ENCODE results near the gene PROCR. TPM values are rescaled to one million over a fixed set of nuclear protein-coding genes. Genes with fewer than 3 reads are reported as not detected.
"Not testable (repeated sequence)": the region's sequence is repeated elsewhere in the genome, so short reads cannot be mapped to it uniquely, and the experiment has no call there.

PROCR gene
- total RNA-seq, 1 donor, result 38.0 TPM

GRCh38 chr20:35145141-35145564 lies 26.7 kb upstream of the PROCR start:
- Histone ChIP-seq H3K27ac (ENCODE audit: low read depth, low read length) (no peak overlapping the region), H2AFZ (ENCODE audit: low read length) (no peak overlapping the region), H3K27me3 (ENCODE audit: insufficient read depth, low read length) (no peaks in the 10 kb centered on the region), H3K4me3 (ENCODE audit: insufficient read depth, low read length) (no peak overlapping the region), H3K79me2 (ENCODE audit: insufficient read depth, low read length) (peaks cover 6% of the 10 kb centered on the region), H3K9me3 (ENCODE audit: low read depth, low read length) (no peaks in the 10 kb centered on the region), H3K36me3 (ENCODE audit: insufficient read depth, low read length) (peaks cover 27% of the 10 kb centered on the region), H3K4me1 (ENCODE audit: insufficient read depth, low read length) (peaks cover 19% of the 10 kb centered on the region), H4K20me1 (ENCODE audit: insufficient read depth, low read length) (no peaks in the 10 kb centered on the region), H3K4me2 (ENCODE audit: insufficient read depth, low read length) (no peak overlapping the region)
- TF ChIP-seq, protein P1, sequence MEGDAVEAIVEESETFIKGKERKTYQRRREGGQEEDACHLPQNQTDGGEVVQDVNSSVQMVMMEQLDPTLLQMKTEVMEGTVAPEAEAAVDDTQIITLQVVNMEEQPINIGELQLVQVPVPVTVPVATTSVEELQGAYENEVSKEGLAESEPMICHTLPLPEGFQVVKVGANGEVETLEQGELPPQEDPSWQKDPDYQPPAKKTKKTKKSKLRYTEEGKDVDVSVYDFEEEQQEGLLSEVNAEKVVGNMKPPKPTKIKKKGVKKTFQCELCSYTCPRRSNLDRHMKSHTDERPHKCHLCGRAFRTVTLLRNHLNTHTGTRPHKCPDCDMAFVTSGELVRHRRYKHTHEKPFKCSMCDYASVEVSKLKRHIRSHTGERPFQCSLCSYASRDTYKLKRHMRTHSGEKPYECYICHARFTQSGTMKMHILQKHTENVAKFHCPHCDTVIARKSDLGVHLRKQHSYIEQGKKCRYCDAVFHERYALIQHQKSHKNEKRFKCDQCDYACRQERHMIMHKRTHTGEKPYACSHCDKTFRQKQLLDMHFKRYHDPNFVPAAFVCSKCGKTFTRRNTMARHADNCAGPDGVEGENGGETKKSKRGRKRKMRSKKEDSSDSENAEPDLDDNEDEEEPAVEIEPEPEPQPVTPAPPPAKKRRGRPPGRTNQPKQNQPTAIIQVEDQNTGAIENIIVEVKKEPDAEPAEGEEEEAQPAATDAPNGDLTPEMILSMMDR (IDR thresholded peaks at IDR 0.05; ENCODE audit: extremely low read depth, low read depth, low read length), result peak; percentile 65
- peak; percentile 65 for DNase-seq (ENCODE audit: insufficient read length, low spot score, missing footprints)

DNA sequence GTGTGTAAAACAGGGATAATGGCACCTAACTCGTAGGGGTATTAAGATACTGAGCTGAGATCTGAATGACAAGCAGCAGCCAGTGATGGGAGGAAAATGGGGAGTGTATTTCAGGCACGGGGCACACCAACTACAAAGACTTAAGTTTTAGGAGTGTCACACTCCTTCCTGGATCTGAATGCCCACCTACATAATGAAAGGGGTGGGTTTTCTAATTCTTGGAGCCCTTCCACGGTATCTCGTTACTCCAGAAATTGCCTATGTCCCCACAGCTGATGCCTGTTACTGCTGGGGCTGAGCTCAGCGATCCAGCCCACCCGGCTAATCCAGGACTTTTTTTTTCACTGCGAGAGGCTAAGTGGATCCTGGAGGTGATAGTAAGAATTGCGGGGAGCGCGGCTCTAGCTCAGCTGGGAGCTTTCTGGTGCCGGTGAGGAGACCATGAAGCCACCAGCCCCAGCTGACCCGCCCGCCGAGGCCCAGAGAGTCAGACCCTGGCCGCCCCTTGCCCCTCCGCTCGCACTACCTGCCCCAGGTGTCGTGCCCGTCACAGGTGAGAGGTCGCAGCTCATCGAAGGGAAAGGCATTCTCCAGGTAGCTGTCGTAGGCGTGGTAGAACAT lies 25.5 kb upstream of the PROCR start:
- Histone ChIP-seq H3K27me3 (ENCODE audit: insufficient read depth, low read length) (no peaks in the 10 kb centered on the region), H3K79me2 (ENCODE audit: insufficient read depth, low read length) (peaks cover 6% of the 10 kb centered on the region), H4K20me1 (ENCODE audit: insufficient read depth, low read length) (no peaks in the 10 kb centered on the region), H3K27ac (ENCODE audit: low read depth, low read length) (peak overlapping the region; percentile 93), H3K4me3 (ENCODE audit: insufficient read depth, low read length) (peak overlapping the region; percentile 97), H3K36me3 (ENCODE audit: insufficient read depth, low read length) (peaks cover 16% of the 10 kb centered on the region), H3K4me2 (ENCODE audit: insufficient read depth, low read length) (peak overlapping the region; percentile 99), H3K9me3 (ENCODE audit: low read depth, low read length) (no peaks in the 10 kb centered on the region), H3K4me1 (ENCODE audit: insufficient read depth, low read length) (peaks cover 19% of the 10 kb centered on the region), H2AFZ (ENCODE audit: low read length) (peak overlapping the region; percentile 93)
- TF ChIP-seq, protein P1 (IDR thresholded peaks at IDR 0.05; ENCODE audit: extremely low read depth, low read depth, low read length), result no peak
- peak; percentile 76 for DNase-seq (ENCODE audit: insufficient read length, low spot score, missing footprints)

GRCh38 chr20:35146920-35147574 lies 24.8 kb upstream of the PROCR start, which contains the start of gene EDEM2:
EDEM2 (minus strand) TSS chr20:35147336; CDS start chr20:35147258, 78 bp downstream.
- H3K4me2 ChIP-seq (ENCODE audit: insufficient read depth, low read length), result peak within 1 kb of the TSS; percentile 99
- TF ChIP-seq, protein P1 (IDR thresholded peaks at IDR 0.05; ENCODE audit: extremely low read depth, low read depth, low read length), result no peak
- H2AFZ ChIP-seq (ENCODE audit: low read length), result peak within 1 kb of the TSS; percentile 93
- H3K27ac ChIP-seq (ENCODE audit: low read depth, low read length), result peak within 1 kb of the TSS; percentile 93
- peaks cover 11% of the 10 kb centered on the region for H3K36me3 ChIP-seq (ENCODE audit: insufficient read depth, low read length)
- H3K27me3 ChIP-seq (ENCODE audit: insufficient read depth, low read length), result no peaks in the 10 kb centered on the region
- peaks cover 19% of the 10 kb centered on the region for H3K4me1 ChIP-seq (ENCODE audit: insufficient read depth, low read length)
- H3K4me3 ChIP-seq (ENCODE audit: insufficient read depth, low read length), result peak within 1 kb of the TSS; percentile 97
- H3K9me3 ChIP-seq (ENCODE audit: low read depth, low read length), result no peaks in the 10 kb centered on the region
- peaks cover 6% of the 10 kb centered on the region for H3K79me2 ChIP-seq (ENCODE audit: insufficient read depth, low read length)
- H4K20me1 ChIP-seq (ENCODE audit: insufficient read depth, low read length), result no peaks in the 10 kb centered on the region
- peak; percentile 99 for DNase-seq (ENCODE audit: insufficient read length, low spot score, missing footprints)

DNA sequence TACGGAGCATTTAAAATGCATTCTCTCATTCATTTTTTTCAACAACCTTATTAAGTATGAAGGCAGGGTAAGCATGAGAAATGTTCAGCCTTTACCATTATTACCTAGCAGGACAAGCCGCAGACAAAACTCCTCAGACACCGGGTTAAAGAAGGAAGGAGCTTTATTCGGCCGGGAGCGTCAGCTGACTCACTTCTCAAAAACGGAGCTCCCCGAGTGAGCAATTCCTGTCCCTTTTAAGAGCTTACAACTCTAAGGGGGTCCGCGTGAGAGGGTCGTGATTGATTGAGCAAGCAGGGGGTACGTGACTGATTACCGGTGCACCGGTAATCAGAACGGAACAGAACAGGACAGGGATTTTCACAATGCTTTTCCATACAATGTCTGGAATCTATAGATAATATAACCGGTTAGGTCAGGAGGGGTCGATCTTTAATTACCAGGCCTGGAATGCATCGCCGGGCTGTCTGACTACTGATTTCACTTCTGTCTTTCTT lies 24.2 kb upstream of the PROCR start:
- DNase-seq (ENCODE audit: insufficient read length, low spot score, missing footprints); H3K27me3 ChIP-seq (ENCODE audit: insufficient read depth, low read length): not testable (repeated sequence)
- H3K27ac ChIP-seq (ENCODE audit: low read depth, low read length), result peak overlapping the region; percentile 93

More for the DNA sequence above, 24.2 kb upstream of the PROCR start:
- H3K79me2 ChIP-seq (ENCODE audit: insufficient read depth, low read length); H4K20me1 ChIP-seq (ENCODE audit: insufficient read depth, low read length); H3K9me3 ChIP-seq (ENCODE audit: low read depth, low read length); H3K36me3 ChIP-seq (ENCODE audit: insufficient read depth, low read length): not testable (repeated sequence)
- Histone ChIP-seq H2AFZ (ENCODE audit: low read length) (peak overlapping the region; percentile 93), H3K4me1 (ENCODE audit: insufficient read depth, low read length) (peaks cover 19% of the 10 kb centered on the region), H3K4me2 (ENCODE audit: insufficient read depth, low read length) (peak overlapping the region; percentile 99), H3K4me3 (ENCODE audit: insufficient read depth, low read length) (peak overlapping the region; percentile 97)

Data from osteoblast (primary cell).